Stimulated activated CD8-positive, alpha-beta memory T cell treated with anti-CD3 and anti-CD28 coated beads, Interleukin-15, amount 100 ng/mL, for 4 hours (primary cell): ENCODE data around the gene BORCS6.
A peak's percentile ranks its signal among the peaks of the same experiment; 100 is the strongest.

Experiments
- DNase-seq, 2 donors: peaks; one replicate each; pipeline ENCODE4 v3.0.0-alpha.2; 2020; ENCODE audit warnings: low read depth in 2 of 2

BORCS6 gene

DNA sequence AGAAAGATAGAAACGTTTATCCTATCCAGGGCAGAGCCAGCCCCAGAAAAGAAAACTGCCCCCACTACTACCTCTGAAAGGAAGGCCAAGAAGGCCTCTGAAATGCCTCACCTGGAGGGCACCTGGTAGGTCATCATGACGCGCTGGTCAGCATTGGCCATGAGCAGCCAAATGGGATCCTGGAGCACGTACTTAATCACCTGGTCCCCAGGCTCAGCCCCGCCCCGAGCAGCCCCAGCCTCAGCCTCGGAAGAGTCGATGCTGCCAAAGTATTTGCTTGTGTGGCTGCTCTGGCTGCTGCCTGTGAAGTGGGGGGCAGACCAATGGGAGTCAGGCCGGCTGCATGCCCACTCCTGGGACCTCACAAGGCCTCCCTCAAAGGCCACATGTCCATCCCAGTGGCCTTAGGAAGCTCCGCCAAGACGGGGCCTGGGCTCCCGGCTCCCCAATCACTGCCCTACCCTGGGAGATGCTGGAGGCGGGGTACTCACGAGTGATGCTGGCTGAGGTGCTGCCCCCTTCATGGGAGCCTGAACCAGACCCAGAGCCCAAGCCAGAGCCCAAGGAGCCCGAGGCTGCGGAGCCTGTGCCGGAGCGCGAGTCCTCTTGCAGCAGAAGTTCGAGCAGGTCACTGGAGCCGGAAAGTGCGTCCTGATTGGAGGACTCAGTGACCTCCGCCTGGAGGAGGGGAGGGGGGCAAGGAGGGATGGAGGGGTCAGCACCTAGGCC lies 47.7 kb downstream of the BORCS6 start:
- no peak for DNase-seq

DNA sequence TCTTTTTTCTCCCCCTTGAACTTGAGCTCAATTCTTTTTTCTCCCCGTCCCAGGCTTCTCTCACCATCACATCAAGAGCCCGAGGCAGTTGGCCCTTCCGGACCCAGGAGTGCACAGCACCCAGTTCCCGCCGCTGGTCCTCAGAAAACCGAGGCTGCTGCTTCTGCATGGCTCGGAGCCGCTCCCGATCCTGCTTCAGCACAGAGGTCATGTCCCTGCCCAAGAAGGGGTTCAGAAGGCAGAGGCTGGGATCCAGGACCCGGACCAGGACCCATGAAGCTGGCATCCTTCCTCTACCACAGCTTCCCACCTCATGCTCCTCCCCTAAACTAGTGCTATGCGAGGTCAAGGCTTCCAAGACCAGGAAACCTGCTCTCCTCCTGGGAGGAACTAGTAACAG lies 48.2 kb downstream of the BORCS6 start:
- DNase-seq = no peak

DNA sequence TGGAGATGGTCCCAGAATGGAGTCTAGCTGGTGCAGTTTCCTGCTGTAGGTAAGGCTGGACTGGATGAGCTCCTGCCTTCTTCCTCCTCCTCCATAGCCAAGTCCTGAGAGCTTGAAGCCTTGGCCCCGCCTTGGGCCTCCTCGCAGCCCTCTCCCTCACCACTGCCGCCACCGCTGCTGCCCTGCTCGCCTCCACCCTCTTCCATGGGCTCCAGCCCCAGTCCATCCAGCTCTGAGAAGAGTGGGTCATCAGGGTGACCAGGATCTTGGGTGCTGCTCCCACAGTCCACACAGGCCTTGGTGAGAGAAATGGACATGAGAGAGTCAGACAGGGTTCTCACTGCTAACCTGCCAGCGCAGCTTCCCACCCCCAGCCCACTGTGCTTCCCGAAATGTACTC lies 48.9 kb downstream of the BORCS6 start:
- DNase-seq = no peak

DNA sequence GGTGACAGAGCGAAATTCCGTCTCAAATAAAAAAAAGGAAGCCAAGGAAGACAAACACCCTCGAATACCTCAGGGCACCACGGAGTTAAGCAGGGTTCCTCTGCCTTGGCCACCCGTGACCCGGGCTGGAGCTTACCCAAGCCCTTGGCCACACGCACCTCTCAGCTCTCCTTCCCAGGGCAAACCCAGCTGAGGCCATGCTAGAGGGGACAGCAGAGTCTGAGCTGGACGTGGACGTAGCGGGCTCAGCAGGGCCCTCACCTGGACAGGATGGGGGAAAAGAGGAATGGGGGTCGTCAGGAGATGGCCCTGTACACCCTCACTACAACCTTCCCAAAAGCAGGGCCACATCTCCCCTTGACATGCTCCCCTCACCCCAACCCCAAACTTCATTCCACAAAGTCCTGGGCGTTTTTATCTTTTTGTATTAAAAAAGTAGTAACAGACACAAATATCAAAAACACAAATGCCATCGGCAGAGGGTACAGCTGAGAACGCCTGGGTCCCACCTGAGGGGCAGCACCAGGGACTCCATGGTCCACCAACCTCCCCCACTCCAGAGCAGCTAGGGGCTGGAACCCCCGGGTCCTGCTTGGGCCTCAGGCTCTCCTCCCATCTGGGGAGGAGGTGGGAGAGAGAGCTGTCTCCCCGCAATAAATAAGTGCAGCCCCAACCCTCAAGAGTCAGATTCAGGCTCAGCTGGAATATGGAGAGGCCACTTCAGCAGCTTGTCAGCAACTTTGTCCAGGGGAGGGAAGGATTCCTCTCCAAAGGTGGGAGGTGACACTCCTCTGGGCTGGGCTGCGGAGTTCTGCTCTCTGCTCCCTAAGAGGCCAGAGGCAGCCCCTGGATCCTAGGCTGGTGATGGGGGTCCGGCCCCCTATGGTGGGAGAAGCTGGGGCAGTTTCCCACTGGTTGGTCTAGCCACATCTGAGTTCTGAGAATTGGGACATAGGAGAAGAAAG lies 49.6 kb downstream of the BORCS6 start:
- no peak for DNase-seq

DNA sequence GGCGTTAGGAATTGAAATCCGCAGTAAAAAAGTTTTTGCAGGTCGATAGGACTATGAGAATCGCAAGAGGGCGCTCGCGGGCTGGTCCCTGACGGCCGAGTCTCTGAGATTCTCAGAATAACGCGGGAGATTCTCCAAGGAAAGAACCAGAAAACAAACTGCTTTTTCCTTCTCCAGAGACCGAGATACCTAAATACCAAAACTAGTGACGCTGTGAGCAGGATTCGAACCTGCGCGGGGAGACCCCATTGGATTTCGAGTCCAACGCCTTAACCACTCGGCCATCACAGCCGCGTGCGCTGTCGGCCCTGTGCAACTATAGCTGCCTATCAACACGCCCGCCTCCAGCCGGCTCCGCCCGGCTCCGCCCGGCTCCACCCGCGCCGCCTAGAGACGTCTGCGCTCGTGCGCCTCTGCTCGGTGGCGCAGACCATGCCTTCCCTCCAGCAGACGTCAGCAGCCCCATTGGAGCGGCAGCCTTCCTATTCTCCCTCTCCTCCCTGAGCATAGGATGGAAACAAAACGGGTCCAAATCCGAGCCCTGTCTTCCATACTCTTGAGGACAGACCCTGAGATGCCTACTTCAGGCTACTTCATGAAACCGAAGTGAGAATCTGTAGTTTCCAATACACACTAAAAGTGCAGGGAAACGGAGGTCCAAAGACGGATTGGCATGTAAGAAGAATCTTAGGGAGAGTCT lies 51.2 kb downstream of the BORCS6 start:
- DNase-seq = peak; percentile 89 to 90

DNA sequence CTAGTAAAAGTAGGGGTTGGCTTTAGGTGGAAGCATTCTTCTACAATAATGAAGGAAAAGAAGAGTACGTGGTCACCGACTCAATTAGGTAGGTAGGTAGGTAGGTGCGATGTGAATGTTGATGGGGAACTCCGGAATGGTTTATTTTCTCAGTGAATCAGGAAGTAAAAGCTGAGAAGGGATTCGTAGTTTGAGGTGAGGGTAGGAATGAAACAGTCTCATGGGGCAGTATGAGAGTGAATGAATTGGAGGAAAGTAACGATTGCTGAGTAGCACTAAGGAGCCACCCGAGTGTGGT lies 51.7 kb downstream of the BORCS6 start:
- DNase-seq = no peak
